Measurements from ENCODE around the gene GRAMD2A.

The GRAMD2A gene

DNA sequence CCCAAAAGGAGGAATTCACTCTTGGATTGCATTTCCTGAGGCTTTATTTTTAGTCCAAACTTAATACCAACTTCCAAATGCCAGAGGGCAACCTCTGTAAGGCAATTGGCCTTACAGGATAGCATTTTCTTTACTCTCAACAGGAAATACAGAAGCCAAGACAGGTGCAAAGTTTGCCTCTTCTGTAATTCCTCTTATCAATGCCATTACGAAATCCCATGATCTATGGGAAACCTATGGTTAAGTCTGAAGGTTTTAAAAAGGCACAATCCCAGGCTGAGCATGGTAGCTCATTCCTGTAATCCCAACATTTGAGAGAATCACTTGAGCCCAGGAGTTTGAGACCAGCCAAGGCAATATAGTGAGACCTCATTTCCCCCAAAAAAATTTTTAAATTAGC, 18.5 kb upstream of the GRAMD2A start:
- DNase-seq: no peak

DNA sequence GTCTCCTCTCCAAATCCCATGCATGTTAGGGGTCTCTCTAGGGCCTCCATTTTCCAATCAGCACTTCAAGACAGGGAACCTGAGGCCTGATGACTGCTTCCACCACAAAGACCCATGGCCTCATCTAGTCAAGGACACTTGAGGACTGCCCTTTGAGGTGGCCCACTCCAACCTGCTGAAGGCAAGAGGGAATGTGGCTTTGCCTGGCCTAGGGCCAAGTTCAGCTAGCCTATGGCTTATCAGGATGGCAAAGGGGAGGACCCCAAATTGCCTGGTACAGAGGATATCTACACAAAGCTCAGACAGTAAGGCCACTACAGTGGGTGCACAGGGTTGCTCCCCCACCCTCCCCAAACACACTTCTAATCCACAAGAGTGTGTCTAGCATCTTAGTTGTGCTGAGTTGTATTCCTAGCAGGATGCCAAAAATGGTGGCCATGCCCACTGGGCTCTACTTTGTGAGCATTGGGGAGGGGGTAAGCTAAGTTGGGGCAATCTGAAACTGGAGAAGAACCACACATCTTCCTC, 10.0 kb upstream of the GRAMD2A start:
- DNase-seq: no peak

DNA sequence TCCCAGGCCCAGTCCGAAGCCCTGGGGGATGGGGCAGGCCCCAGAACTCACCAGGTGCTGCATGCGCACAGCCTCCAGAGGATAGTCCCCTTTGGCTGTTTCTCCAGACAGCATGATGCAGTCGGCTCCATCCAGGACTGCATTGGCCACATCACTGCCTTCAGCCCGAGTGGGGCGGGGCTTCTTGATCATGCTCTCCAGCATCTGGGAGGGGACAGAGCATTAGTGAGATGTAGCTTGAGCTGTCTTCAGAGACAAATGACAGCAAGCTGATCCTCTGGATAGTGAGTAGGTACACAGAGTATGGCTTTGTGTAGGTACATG, 9.1 kb upstream of the GRAMD2A start:
- no peak for DNase-seq

DNA sequence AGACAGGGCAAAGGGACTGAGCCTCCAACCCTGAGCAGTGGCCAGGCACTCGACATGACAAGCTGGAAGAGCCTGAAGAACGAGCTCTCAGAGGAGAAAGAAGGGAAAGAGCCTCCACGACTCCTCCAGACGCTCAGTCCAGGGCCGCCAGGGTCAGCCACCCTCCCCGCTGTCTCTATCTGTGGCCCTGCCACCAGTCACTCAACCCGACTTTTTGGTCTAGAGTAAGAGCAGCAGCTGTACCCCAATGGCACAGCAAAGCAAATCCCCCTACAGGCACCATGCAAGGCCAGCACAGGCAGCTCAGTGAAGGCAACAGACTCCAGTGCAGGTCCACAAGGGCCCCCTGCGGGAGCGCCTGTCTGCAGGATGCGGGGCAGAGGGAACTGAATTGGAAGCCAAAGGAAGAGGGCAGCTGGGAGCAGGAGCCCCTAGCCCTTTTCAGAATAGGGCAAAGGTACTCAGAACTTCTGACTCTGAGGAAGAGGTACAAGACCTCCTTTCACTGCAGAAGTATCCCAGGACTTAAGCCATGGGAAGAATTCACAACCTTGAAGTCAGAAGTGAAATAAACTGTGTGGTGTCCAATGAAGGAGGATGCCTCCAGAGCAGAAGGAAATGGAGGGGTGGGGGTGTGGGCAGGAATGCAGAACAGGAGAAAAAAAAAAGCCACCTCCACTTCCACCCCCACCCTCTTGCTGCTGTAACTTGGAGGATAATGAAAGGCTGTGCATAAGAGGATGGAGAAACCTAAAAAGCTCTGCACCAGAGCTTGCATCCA, 8.5 kb upstream of the GRAMD2A start:
- no peak for DNase-seq

DNA sequence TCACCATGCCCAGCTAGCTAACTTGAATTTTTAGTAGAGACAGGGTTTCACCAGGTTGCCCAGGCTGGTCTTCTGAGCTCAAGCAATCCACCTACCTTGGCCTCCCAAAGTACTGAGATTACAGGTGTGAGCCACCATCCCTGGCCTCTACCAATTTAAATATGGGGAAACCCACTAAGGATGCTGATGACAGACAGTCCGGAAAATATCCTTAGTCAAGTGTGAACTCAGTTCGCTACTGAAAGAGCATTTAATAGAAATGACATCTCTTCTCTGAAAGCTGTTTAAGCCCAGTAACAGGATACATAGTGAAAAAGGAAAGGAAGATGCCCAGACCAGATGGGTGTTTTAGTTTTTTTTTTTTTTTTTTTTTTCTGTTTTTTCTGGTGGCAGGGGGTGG, 7.7 kb upstream of the GRAMD2A start:
- DNase-seq: no peak

DNA sequence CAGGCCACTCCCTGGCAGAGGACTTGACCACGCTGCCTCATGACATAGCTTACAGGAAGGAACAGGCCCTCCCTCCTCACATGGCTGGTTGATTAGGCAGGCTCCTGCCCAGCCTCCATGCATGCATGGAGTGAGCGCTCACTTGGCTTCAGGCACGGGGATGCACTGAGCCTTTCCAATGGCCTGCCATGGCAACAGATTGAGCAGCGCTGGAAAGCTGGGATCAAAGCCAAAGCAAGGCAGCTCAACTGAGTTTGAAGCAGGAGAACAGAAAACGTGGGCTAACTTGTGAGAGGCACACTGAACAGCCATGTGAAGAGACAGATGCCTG, 5.9 kb upstream of the GRAMD2A start:
- no peak for DNase-seq

DNA sequence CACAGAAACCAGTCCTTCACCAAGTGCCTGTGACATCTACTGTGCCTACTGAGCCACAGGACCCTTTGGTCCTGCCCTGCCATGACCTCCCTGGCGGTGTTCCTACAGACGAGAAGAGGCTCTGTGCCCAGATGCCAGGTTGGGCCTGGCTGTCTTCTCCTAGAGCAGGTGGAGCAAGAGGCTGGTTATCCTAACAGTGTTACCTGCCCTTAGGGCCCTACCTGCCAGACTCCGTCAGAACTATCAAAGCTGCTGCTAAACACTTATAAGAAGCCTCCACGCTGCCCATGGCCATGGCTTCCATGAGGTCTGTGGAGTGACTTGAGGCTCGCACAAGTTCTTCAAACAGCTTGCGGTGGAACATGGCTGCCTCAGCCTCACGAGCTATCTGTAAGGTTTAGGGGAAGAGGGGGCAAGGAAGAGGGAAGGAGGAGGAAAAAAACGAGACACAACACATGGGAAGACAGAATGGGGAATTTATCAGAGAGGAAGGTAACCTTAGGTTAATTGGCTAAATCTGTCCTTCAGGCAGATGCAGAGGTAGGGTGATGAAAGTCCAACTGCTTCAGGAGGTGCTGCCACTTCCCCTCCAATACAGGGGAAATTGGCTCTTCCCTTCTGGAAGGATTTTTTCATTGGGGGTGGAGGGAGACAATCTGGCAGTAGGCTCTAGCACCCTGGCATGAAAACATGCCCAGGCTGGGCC, 5.4 kb upstream of the GRAMD2A start:
- no peak for DNase-seq

DNA sequence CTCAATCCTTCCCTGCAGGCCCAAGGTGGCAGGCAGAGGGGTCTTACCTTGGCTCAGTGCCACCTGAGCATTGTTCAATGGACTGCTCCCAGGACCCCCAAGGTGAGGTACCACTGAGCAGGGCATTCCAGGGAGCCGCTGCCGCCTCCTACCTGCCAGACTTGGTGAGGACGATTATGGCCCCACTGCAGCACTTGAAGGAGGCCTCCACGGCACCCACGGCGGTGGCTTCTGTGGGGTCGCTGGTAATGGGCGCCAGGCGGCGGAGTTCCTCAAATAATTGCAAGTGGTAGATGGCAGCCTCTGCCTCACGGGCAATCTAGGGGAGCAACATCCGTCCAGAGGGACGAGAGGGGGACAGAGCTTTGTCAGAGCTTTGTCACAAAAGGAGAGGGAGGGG, 4.7 kb upstream of the GRAMD2A start:
- no peak for DNase-seq

DNA sequence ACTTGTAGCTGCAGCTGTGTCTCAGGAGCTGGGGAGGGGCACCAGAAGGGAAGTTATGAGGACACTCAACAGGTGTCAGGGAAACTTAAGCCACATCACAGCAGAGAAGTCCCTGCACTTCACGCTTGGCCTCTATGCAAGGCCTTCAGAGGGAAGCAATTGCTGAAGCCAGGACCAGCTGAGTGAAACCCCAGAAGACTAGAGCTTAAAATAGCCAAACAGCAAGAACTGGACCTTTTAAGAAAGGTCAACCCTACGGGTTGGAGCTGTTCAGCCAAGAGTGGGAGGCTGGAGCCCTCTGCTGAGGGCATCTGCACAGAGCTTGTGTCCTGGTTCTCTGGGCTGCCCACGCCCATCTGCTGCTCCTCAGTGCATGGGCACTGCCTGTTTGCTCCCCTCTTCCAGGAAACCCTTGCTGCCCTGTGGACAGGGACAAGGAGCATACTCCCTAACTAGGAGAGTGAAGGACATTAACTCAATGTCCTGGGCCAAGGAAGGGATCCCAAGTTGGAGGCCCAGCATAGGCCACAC, 3.9 kb upstream of the GRAMD2A start:
- no peak for DNase-seq

DNA sequence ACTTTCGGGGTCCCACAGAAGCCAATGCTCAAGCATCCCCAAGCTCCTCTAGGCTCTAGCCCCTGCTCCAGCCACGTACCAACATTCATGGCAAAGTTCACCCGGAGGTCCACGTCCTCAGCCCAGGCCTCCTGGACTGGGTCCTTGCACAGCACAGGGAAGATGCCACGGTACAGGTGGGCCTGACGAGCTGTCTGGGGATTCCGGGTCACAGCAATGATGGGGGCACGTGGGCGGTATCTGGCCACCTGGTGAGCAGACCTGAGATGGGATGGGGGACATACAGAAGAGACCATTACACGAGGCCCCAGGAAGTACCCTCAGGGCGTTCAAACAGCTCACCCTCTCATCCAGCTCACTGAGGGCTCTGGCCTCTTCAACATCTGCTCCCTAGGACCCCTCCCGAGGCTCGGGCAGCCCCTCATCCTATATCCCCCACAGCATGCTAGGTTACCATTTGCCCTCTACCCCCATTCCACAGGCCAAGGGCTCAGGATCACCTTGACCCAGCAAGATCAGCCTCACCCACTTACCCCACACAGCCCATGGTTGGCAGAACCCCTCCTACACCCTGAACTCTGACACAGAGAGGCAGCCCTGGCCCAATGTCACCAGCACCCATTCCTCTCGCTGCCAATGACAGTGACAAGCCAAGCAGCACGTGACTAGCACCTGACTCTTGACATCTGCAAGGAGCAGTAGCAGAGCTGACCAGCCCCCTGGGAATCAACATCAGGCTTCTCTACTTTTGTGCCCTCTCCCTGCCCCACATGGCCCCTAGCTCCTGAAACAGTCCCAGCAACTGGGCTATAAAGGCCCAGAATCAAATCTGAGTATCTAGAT, 3.0 kb upstream of the GRAMD2A start:
- DNase-seq: no peak

DNA sequence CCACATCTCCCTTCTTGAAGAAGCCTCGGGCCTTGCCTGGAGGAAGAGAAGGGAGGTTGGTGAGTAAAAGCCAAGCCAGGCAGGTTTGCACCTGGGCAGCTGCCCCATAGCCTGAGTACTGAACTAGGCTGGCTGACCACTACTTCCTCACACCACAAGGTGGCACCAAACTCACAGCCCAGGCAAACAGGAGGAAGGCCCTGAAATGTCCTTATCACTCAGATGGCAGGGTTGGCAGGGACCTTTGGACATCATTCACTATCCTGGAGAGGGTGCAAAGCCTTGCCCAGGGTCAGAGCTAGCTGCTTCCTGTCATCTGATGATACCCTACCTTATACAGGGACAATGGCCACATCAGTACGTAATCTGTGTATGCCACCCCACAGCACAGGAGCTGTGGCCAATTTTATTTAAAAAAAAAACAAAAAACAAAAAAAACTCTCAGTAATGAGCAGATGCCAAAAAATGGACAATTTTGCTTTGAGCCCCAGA, 2.2 kb upstream of the GRAMD2A start:
- DNase-seq: peak; percentile 40

DNA sequence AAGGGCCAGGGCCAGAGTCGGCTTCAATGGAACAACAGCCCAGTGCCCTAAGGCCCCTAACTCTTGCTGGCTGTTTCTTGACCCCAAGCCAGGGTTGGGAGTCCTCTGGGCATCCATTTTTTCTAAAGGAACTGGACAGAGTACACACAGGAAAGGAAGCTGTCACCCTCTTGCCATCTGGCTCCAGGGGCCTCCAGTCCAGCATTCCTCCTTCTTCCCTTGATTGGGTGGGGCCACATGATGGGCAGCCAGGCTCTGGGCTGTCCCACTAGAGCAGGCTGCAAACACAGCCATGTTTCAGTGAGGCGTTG, 1.6 kb upstream of the GRAMD2A start:
- DNase-seq: no peak

DNA sequence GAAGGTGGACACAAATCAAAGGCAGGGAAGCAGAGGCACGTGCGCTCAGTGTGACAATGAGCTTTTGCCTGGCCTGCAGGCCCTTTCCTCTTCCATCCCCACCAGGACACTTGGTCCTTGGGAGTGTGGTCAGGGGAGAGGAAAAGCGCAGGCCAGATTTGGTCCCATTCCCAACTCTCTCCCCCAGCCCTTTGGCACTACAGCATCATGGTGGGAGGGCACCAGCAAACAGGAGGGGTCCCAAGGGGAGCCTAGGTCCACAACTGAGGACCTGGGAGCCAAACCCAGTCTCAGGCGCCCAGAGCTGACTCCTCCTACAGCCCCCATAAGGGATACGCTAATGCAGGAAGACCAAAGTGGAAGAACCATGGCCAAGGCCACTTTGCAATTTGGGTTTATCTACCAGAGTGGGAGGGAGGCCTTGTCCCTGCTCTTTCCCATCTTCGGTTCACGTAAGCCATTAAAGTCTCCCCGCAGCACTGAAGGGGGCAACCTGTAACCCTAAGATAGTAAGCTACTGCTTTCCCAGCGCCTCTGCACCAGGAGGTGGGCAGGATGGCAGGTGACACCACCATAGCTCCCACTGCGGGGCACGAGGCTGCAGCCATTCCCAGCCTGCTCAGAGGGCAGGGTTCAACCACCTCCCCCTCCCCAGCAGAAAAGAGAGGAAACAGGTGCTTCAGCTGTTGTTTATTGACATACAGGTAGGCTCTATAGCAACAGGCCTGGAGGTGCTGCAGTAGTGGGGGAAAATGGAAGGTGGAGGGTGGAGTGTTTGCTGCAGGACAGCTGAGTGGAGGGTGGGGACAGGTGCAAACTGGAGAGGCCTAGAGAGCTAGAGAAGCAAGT, 993 bp upstream of the GRAMD2A start:
- peak; percentile 72 for DNase-seq

DNA sequence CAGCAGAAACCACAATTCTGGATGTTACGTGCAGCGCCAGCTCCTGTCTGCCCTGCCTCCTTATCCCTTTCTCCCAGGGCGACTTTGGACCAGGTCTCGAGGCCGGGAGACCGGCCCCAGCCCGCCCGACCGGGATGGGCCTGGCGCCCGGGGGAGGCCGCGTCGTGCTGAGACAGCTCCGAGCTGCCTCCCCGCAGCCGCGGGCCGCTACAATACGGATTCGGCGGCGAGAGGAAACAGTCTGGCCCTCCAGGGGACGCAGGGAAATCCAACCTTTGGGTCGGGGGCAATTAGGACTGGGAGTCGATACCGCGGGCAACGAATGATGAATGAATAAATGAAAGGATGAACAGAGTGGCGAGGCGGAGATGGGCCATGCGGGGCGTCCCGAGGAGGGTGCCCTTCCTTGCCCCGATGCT, 537 bp downstream of the GRAMD2A start:
- no peak for DNase-seq

DNA sequence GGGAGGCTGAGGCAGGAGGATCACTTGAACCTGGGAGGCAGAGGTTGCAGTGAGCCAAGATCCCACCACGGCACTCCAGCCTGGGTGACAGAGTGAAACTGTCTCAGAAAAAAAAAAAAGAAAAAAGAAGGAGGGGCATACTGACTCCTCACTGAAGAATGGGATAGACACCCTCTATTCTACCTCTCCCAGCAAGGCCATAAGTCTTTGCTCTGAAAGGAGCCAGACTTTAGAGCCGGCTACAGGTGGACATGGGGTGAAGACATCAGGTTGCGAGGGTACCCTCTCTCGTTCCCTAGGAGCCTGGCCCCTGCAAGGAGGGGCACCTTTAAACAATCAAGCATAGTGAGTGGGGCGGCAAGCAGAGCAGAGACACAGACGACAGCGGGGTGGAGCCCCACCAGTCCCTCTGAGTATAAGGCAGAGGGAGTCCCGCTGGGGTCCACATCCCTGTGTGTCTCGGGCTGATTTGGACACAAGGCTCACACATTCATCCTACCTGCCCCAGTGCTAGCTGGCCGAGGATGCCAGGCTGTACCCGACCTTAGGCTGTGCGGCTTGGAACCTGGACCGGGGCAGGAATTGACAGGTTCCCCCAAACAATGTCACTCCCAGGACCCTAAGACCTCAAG, 1.1 kb downstream of the GRAMD2A start:
- no peak for DNase-seq

DNA sequence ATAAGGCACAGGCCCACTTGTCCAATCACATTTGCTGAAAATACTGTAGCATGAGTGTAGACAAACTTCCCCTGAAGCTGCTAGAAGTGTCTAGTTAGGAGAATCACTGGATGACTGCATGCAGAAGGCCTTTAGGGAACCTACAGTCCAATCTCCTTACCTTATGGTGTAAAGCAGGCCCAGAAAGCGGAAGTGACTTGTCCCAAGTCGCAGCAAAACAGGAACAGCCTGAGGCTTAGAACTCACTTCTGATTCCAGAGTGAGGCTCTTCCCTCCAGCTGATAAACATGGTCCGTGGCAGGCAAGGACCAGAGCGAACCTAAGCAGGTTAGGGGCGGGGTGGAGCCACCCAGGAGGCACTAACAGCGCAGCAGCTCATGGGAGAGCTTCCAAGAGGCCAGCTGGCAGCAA, 2.5 kb downstream of the GRAMD2A start:
- no peak for DNase-seq

DNA sequence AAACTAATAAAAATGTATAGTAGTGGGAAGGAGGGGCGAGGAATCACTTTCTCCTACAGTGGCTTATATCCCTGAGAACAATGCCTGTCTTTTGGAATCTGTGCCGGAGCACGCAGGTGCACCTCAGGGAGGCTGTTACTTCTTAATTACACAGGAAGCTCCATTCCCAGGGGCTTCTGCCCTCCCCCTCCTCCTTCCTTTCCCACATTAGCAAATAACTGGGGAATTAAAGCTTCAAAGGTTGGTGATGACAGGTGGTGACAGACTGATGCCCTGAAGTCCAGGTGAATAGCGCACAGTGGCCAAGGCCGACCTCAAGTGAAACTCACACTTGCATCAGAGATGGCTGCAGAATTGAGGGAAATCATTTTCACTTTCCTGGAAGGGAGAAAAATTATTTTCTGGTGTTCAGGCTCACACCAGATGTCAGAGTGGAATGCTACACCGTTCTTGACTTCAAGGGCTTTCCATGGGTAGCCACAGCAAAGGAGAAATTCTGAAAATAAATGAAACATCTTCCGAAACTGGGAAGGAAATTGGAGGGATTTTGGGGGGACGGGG, 3.7 kb downstream of the GRAMD2A start:
- DNase-seq: peak; percentile 31

DNA sequence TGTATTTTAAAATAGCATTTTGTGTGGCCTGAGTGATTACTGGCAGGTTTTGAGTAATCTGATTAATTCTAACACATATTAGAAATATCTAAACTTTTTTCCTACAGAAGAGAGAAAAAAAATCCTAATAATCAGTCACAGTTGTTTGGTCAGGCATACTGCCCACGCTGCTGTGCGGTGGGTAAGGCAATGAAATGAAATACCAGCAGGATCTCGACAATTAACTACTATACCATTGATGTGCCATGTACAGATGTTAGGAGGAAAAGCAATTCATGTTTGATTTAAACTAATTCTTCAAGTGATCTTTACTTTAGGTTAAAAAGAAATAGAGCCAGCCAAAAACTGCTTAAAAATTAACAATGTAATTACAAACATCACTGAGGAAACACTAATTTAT, 5.2 kb downstream of the GRAMD2A start:
- DNase-seq: no peak

DNA sequence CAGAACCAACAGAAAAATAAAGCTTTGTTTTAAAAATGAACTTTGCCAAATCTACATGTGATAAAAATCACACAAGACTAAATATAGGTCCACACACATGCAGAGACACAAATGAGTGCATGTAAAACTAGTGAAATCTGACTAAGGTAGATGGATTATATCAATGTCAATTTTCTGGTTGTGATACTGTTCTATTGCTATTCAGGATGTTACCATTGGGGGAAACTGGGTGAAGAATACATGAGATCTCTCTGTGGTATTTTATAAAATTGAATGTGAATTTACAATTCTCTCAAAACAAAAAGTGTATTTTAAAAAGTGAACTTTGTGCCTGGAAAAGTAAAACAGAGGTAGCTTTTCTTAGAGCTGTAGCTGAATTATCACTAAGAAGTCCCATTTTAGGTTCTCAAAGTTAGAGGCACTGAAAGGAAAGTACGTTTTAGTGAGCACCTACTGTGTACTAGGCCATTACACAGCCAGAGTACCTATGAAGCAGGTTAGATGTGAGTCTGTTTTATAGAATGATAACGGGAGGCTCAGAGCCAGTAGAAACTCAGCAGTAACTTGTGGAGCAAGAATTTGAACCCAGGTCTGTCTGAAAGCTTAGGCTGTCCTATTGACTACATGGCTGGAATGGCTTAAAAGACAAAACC, 8.2 kb downstream of the GRAMD2A start:
- DNase-seq: no peak

DNA sequence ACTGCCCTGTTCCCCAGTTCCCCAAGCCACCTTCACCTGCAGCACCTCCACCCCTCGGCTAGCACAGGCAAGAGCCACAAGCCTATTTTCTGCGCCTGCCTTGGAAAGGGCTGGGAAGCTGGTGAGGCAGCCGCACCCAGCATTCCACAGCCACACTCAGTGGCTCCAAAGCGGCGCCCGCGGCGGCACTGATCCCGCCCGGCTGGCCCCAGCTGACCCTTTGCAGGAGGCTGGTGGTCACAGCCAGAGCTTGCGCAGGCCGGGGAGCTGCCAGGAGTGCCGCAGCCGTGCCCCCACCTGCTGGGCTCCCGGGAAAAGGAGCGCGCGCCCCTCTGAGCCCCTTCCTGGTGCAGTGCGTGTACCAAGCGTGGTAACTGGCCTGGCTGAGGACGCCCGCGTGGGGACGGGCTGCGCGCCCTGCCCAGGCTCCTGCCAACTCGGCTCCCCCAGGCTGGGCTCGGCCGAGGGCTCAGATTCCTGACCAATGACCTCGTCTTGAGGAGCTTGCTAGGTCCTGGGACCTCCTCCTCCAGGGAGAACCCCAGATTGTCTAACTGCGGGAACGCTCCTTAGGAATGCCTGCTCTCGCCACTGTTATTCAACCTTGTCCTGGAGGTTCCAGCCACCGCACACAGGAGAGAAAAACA, 13.3 kb downstream of the GRAMD2A start:
- no peak for DNase-seq

DNA sequence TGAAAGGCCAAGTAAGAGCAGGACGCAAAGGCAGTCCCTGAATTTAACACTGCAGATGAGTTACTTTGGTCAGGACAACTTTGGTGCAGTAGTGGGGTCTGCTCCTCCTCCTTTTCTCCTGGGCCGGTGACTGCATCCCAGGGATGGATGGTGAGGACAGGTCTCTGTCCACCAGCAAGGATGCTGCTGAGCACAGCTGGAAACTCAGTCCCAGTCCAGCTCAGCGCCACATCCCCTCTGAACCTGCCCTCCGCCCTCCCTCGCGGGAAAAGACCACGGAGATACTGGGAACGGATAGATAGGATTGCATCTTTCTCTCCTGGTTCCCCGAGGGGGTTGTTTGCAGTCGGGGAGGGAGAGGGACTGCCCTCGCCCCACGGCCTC, 13.8 kb downstream of the GRAMD2A start:
- no peak for DNase-seq
